Peyer's patch (tissue), 4 donors: ENCODE measurements around the gene MLLT10. TPM values are rescaled to one million over a fixed set of nuclear protein-coding genes. Genes with fewer than 3 reads are reported as not detected.
"Not testable (repeated sequence)": the region's sequence is repeated elsewhere in the genome, so short reads cannot be mapped to it uniquely, and the experiment has no call there.

ENCODE experiments used
- DNase-seq, 3 donors: peaks; one replicate each; pipeline ENCODE4 v3.0.0-alpha.2; 2017 to 2019
- H3K27ac ChIP-seq, 4 donors: fragments of 200-600 bp; sonication (generic); one replicate each; pipeline ENCODE4 v1.5.1; 2016 to 2019
- H3K27me3 ChIP-seq, 2 donors: fragments of 200-600 bp; sonication (generic); one replicate each; pipeline ENCODE4 v1.5.1; 2019
- H3K36me3 ChIP-seq, 3 donors: fragments of 200-600 bp; sonication (generic); one replicate each; pipeline ENCODE4 v1.5.1; 2016 to 2019
- H3K4me1 ChIP-seq, 4 donors: fragments of 200-600 bp; sonication (generic); one replicate each; pipeline ENCODE4 v1.5.1; 2016 to 2019
- H3K4me3 ChIP-seq, 4 donors: fragments of 200-600 bp; sonication (generic); 1 replicate in 3 of 4; 2 replicates in 1 of 4; pipeline ENCODE4 v1.5.1; 2016 to 2019; ENCODE audit warnings: mild to moderate bottlenecking in 1 of 4
- H3K9me3 ChIP-seq, 4 donors: fragments of 200-600 bp; sonication (generic); one replicate each; pipeline ENCODE4 v1.5.1; 2016 to 2019; ENCODE audit warnings: mild to moderate bottlenecking in 1 of 4
- POLR2A ChIP-seq, 2 donors: fragments of 450-650 bp; IDR thresholded peaks; one replicate each; pipeline ENCODE4 v1.5.1; 2017; ENCODE audit warnings: antibody characterized with exemption in 2 of 2, mild to moderate bottlenecking in 2 of 2, moderate library complexity in 2 of 2
- total RNA-seq, 4 donors: library from RNA; depleted of rRNA; stranded (reverse); fragments of >200 nt; gene quantifications; one replicate each; pipeline ENCODE4 v1.1.0, GENCODE V29; 2016
- TF ChIP-seq, protein P1 (sequence below), 6 experiments: fragments of 450-650 bp in 4 of 6; fragments of 200-600 bp in 2 of 6; sonication (generic) in 1 of 6; IDR thresholded peaks; one replicate each; pipeline ENCODE4 v1.5.1; 2017 to 2019; ENCODE audit warnings: antibody characterized with exemption in 6 of 6, mild to moderate bottlenecking in 3 of 6, moderate library complexity in 1 of 6

The MLLT10 gene
- total RNA-seq, 4 donors from 2014 or later: 25.2 to 65.2 (median 40.1) TPM

- H3K27me3 ChIP-seq: no peaks in the 10 kb centered on the region
- H3K4me3 ChIP-seq: no peak overlapping the region
- H3K9me3 ChIP-seq: no peaks in the 10 kb centered on the region
- TF ChIP-seq POLR2A (IDR thresholded peaks at IDR 0.05): no peak
- TF ChIP-seq, protein P1, sequence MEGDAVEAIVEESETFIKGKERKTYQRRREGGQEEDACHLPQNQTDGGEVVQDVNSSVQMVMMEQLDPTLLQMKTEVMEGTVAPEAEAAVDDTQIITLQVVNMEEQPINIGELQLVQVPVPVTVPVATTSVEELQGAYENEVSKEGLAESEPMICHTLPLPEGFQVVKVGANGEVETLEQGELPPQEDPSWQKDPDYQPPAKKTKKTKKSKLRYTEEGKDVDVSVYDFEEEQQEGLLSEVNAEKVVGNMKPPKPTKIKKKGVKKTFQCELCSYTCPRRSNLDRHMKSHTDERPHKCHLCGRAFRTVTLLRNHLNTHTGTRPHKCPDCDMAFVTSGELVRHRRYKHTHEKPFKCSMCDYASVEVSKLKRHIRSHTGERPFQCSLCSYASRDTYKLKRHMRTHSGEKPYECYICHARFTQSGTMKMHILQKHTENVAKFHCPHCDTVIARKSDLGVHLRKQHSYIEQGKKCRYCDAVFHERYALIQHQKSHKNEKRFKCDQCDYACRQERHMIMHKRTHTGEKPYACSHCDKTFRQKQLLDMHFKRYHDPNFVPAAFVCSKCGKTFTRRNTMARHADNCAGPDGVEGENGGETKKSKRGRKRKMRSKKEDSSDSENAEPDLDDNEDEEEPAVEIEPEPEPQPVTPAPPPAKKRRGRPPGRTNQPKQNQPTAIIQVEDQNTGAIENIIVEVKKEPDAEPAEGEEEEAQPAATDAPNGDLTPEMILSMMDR (IDR thresholded peaks at IDR 0.05): no peak
- peaks cover 0 to 18% (median 0%) of the 10 kb centered on the region in 3 donors for H3K36me3 ChIP-seq
- no peak for DNase-seq
- no peaks in the 10 kb centered on the region for H3K4me1 ChIP-seq
- H3K27ac ChIP-seq: no peak overlapping the region
These were observed 90.9 kb downstream of the MLLT10 start for GRCh38 chr10:21624951-21625350.

DNA sequence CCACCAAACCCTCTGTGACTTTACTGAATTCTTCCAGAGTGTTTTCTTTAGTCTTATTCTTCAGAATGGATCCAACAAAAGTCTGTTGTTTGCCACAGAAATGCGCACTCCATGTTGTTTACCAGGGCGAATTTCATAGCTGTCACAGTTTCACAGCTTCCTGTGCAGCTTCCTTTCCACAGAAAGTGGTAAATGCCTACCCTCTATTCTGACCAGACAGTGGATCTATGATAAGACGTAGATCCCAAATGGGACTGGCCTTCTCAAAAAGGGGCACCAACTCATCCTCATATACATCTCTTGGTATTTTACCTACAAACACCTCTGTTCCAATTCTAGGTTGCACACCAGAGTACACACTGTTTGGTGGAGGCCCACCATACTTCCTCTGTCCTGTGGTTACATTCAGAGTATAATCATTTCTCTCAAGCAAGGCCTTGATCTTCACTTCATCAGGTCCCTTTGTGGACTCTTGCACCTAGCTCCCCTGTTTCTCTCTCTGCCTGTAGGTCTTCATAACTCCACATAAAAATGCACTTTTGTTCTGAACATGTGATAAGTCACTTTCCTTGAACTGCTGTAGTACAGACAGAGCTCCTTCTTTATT lies 91.7 kb downstream of the MLLT10 start:
- peaks cover 0 to 14% (median 0%) of the 10 kb centered on the region in 3 donors for H3K36me3 ChIP-seq
- H3K9me3 ChIP-seq: no peaks in the 10 kb centered on the region
- H3K27ac ChIP-seq: no peak overlapping the region
- no peak for DNase-seq
- H3K4me1 ChIP-seq: no peaks in the 10 kb centered on the region
- no peak overlapping the region for H3K4me3 ChIP-seq
- TF ChIP-seq, protein P1 (IDR thresholded peaks at IDR 0.05): no peak
- TF ChIP-seq POLR2A (IDR thresholded peaks at IDR 0.05): no peak
- H3K27me3 ChIP-seq: no peaks in the 10 kb centered on the region

- no peak for DNase-seq
- no peak overlapping the region for H3K27ac ChIP-seq
- no peak for TF ChIP-seq POLR2A (IDR thresholded peaks at IDR 0.05)
- TF ChIP-seq, protein P1 (IDR thresholded peaks at IDR 0.05): no peak
- no peaks in the 10 kb centered on the region for H3K27me3 ChIP-seq
- H3K4me3 ChIP-seq: no peak overlapping the region
- peaks cover 0 to 11% (median 0%) of the 10 kb centered on the region in 3 donors for H3K36me3 ChIP-seq
- no peaks in the 10 kb centered on the region for H3K9me3 ChIP-seq
- no peaks in the 10 kb centered on the region for H3K4me1 ChIP-seq
These were observed 92.6 kb downstream of the MLLT10 start for GRCh38 chr10:21626457-21627161.

- Histone ChIP-seq H3K4me1 (no peaks in the 10 kb centered on the region), H3K36me3 (peaks cover 0 to 11% (median 0%) of the 10 kb centered on the region in 3 donors), H3K4me3 (no peak overlapping the region), H3K27me3 (no peaks in the 10 kb centered on the region), H3K9me3 (no peaks in the 10 kb centered on the region), H3K27ac (no peak overlapping the region)
- TF ChIP-seq, protein P1 (IDR thresholded peaks at IDR 0.05): no peak
- TF ChIP-seq POLR2A (IDR thresholded peaks at IDR 0.05): no peak
- DNase-seq: no peak
These were observed 93.3 kb downstream of the MLLT10 start for GRCh38 chr10:21627331-21627730.

GRCh38 chr10:21628023-21628422 lies 94.0 kb downstream of the MLLT10 start:
- TF ChIP-seq, protein P1 (IDR thresholded peaks at IDR 0.05): no peak
- TF ChIP-seq POLR2A (IDR thresholded peaks at IDR 0.05): no peak
- H3K27ac ChIP-seq: no peak overlapping the region
- H3K4me3 ChIP-seq: no peak overlapping the region
- H3K36me3 ChIP-seq: peaks cover 0 to 11% (median 0%) of the 10 kb centered on the region in 3 donors
- no peaks in the 10 kb centered on the region for H3K27me3 ChIP-seq
- DNase-seq: no peak
- no peaks in the 10 kb centered on the region for H3K9me3 ChIP-seq
- no peaks in the 10 kb centered on the region for H3K4me1 ChIP-seq

DNA sequence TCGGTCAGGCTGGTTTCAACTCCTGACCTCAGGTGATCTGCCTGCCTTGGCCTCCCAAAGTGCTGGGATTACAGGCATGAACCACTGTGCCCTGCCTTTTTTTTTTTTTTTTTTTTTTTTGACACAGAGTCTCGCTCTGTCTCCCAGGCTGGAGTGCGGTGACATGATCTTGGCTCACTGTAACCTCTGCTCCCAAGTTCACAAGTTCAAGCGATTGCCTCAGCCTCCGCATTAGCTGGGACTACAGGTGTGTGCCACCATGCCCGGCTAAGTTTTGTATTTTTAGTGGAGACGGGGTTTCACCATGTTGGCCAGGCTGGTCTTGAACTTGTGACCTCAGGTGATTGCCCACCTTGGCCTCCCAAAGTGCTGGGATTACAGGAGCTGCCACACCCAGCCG lies 94.6 kb downstream of the MLLT10 start:
- not testable (repeated sequence) for H3K27me3 ChIP-seq, DNase-seq, H3K4me3 ChIP-seq, H3K9me3 ChIP-seq, H3K4me1 ChIP-seq, H3K27ac ChIP-seq
- H3K36me3 ChIP-seq: peaks cover 0 to 11% (median 0%) of the 10 kb centered on the region in 3 donors
